HT-29 (cell line): ENCODE data around the gene BTG2. TPM values are rescaled to one million over a fixed set of nuclear protein-coding genes. Genes with fewer than 3 reads are reported as not detected.
"Not testable (repeated sequence)": the region's sequence is repeated elsewhere in the genome, so short reads cannot be mapped to it uniquely, and the experiment has no call there.

Source experiments
- DNase-seq: peaks from one replicate; pipeline ENCODE4 v3.0.0-alpha.2; 2015; ENCODE audit warnings: low spot score
- total RNA-seq: library from RNA; depleted of rRNA; stranded (reverse); fragments of >200 nt; shearing (Covaris generic); gene quantifications from 2 replicates; pipeline ENCODE4 v1.2.3, GENCODE V29; 2014; rRNA removed

Gene BTG2, protein sequence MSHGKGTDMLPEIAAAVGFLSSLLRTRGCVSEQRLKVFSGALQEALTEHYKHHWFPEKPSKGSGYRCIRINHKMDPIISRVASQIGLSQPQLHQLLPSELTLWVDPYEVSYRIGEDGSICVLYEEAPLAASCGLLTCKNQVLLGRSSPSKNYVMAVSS
- 103 and 116 TPM in 2 replicates for total RNA-seq

DNA sequence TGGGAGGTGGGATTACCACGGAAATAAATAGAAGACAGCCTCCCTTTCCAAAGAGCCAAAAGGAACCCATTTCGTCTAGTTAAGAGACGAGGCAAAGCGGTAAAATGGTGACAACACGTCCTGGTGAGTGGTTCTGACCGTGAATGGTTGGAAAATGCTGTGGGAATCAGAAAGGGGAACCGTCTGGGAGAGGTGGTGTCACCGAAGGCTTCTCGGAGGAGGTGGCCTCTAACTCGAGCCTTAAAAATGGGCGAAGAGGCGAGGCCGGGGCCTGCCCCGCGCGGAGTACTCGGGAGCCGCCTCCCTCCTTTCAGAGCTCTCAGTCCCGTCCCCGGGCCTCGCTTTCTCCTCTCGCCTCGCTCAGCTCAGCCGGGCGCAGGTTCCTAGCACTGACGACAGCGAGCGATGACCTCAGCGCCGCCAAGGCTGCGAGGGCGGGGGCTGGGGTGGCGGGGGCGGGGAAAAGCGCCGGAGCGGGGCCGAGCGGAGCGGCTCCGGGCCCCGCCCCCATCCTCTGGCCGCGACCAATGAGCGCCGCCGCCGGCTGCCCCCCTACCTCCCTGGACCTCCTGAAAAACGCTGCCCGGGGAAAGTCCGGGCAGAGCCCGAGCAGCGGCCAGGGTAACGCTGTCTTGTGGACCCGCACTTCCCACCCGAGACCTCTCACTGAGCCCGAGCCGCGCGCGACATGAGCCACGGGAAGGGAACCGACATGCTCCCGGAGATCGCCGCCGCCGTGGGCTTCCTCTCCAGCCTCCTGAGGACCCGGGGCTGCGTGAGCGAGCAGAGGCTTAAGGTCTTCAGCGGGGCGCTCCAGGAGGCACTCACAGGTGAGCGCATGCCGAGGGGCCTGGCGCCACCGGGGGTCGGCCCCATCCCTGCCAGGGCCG, at the start of gene BTG2:
BTG2 (plus strand) TSS at position 601 of the 890 bp plus-strand sequence; CDS start at position 689, 88 bp downstream.
- peak; percentile 93 for DNase-seq

- not testable (repeated sequence) for DNase-seq
Observed at GRCh38 chr1:203256636-203257035, 48.7 kb upstream of the BTG2 start.

- DNase-seq = no peak
Observed at GRCh38 chr1:203263496-203263895, 41.8 kb upstream of the BTG2 start.

DNA sequence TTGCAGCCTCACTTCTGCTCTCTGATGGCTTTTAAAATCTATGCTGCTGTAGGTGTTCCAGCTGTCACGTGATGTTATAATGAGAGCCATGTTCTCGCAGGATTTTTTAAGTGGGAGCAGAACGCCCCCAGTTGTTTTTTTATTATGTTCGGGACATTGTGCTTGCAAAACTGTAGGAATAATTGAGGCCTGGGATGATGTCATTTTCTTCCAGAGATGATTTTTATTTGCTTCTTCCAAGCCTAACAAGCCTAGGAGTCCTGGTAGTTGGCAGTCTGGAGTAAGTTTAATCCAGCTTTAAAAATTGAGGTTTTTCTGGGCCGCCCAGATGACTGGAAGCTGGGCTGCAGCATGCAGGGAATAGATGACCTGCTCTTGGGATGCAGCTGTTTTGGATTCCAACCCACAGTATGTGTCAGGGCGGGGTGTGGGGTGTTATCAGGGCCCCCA, 41.2 kb upstream of the BTG2 start:
- DNase-seq = no peak

DNA sequence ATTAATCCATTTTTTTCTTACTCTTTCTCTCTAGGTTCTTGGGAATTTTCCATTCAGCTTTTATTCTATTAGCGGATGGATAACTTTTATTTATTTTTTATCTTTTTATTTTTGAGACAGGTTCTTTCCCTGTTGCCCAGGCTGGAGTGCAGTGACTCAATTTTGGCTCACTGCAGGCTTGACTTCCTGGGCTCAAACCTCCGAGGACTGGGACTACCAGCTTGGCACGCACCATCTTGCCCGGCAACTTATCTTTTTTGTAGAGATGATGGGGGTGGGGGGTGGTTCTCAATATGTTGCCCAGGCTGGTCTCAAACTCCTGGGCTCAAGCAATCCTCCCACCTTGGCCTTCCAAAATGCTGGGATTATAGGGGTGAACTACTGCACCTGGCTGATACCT, 39.8 kb upstream of the BTG2 start:
- no peak for DNase-seq

- not testable (repeated sequence) for DNase-seq
Observed at GRCh38 chr1:203266140-203266539, 39.2 kb upstream of the BTG2 start.

- peak; percentile 96 for DNase-seq
Observed at GRCh38 chr1:203267347-203267846, 37.9 kb upstream of the BTG2 start.

- DNase-seq = no peak
Observed at GRCh38 chr1:203267912-203268311, 37.4 kb upstream of the BTG2 start.

- DNase-seq = peak; percentile 80
Observed at GRCh38 chr1:203268901-203269653, 36.2 kb upstream of the BTG2 start.

DNA sequence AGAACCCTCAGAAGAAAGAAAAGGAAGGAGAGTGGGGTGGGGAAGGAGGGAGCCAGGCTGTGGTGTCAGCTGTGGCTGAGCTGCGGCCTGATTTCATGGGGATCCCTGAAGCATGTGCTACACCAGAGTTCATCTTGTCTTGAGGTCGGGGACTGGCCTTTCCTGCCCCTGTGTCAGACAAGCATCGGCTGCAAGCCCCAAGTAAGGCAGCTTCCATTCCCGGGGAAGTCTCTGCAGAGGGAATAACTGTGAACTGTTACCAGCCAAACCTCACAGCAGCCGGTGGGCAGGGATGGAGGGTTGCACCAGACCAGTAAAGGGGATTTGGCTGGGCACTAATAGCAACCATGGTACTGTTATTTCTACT, 35.7 kb upstream of the BTG2 start:
- DNase-seq = no peak

DNA sequence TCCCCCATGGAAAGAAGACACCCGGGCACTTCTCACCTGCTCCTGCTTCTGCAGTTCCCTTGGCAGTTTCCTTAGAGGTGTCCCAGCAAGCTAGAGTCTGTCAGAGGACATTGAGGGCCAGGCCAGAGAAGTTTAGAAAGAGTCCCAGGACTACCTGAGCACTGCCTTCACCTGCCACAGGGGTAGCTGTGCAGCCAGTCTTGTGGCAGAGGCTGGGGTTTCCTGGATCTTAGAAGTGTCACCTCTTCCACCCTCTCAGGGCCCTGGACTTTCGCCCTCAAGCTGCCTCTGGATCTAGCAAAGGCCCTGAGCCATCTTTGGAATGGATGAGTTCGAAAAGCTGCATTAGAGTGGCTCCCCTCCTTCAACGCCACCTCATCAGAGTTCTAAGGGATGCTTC, 34.9 kb upstream of the BTG2 start:
- no peak for DNase-seq

GRCh38 chr1:203271018-203271743, 34.1 kb upstream of the BTG2 start:
- DNase-seq = peak; percentile 62

DNA sequence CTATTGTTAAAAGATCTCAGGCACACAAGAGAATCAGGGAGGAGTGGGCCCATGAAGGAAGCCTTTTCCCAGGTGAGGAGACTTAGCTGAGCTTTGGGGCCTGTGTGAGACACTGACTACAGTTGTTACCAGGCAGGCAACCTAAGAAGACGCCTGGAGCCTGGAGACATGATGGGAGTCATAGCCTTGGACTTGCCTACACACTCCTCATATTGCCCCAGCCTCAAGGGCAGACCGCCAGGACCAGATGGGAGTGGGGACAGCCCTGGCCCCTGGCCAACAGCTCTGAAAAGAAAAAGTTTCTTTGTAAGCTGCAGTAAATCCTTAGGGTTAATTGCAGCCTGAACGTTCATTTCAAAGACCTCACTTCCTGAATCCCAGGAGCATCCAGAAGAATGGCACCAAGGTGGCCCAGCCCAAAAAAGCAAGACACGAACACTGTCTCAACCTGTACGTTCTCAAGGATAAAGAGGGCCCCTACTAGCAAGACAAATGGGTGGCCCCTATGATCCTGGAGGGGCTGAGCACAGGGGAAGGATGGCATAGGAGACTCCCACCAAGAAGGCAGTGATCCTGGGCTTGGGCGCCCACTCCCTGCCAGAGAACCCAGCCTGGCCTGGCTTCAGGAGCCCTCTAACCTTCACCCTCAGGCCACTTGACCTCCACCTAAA, 33.2 kb upstream of the BTG2 start:
- no peak for DNase-seq

- DNase-seq = no peak
Observed at GRCh38 chr1:203272633-203273205, 32.6 kb upstream of the BTG2 start.

DNA sequence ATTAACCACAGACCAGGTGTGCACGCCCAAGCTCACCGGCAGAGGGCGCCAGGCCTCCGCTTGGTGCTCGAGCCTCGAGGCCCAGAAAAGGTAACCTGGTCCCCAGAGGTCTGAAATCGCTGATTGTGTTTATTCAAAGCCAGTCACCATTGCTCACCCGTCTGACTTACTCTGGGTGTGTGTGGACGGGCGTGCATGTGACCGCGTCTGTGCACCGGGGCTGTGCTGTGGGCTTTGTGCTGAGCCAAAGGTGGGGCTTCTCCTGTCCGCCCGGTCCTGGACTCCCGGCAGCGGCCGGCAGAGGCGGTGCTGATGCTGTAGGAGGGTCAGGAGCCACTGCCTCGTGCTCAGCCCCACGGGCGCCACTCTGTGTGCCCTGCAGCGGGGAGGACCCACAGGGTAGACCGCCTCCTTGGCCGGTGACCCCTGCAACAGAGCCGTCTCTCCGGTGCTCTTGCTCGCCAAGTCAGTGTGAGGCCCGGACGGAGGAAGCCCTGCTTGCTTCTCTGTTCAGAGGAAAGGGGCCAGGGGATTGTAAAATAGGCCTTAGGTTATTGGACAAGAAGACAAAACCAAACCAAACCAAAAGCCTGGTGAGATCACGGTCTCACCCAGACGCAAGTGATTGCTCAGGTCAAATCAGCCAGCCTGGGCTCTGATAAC, 32.0 kb upstream of the BTG2 start:
- DNase-seq = peak; percentile 95

DNA sequence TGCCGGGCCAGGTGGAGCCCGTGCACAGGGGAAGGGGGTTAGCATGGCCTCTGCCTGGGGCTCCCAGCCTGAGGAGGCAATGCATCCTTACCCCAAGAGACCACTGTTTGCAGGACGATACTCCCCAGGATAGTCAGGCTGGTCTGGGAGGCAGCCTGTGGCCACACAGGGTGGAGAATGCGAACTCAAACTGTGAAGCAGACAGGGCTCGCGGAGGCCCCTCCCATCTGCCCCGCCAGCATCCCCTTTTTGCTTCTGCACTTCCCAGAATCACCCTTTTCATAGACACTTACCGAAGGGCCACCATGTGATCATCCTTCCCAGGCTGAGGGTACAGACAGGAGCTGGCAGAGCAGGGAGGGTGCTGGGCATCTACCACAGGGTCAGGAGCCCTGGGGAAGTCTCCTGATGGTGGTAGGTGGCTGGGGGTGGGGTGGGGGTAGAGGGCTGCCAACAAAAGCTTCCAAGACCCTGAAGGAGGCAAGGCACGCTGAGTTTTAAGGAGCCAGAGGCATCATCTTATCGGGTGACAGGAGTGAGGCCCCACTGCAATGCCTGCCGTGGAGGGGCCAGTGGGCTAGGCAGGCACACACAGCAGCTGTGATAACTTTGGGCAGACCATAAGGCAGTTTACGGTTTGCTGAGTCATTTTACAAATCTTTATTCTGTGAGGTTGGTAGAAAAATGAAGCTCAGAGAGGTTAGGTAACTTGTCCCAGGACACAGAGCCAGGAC, 31.3 kb upstream of the BTG2 start:
- no peak for DNase-seq

GRCh38 chr1:203274603-203275381, 30.5 kb upstream of the BTG2 start:
- DNase-seq = no peak

- no peak for DNase-seq
Observed at GRCh38 chr1:203275656-203276272, 29.6 kb upstream of the BTG2 start.
